SK-N-SH (cell line): ENCODE results near the gene TACO1.

Experiments
- GABPA ChIP-seq: IDR thresholded peaks from 2 replicates; pipeline ENCODE4 v1.4.0; 2012; ENCODE audit warnings: low read depth, mild to moderate bottlenecking
- RAD21 ChIP-seq: IDR thresholded peaks from 2 replicates; pipeline ENCODE4 v1.6.1; 2012; ENCODE audit warnings: mild to moderate bottlenecking, low read length
- RFX5 ChIP-seq: IDR thresholded peaks from 2 replicates; pipeline ENCODE4 v1.6.1; 2012; ENCODE audit warnings: mild to moderate bottlenecking, improper control_type of control experiment, low read length
- USF1 ChIP-seq: IDR thresholded peaks from 2 replicates; pipeline ENCODE4 v1.4.0; 2012; ENCODE audit warnings: low read depth, borderline replicate concordance
- YY1 ChIP-seq: IDR thresholded peaks from 2 replicates; pipeline ENCODE4 v1.4.0; 2012; ENCODE audit warnings: low read depth, mild to moderate bottlenecking
- TF ChIP-seq, protein P1 (sequence below): fragments of 200-600 bp; sonication (generic); IDR thresholded peaks from 2 replicates; pipeline ENCODE4 v1.6.1; 2017; ENCODE audit warnings: antibody characterized with exemption, mild to moderate bottlenecking, moderate library complexity

GRCh38 chr17:63629627-63630026 lies 28.9 kb downstream of the TACO1 start:
- TF ChIP-seq, protein P1, sequence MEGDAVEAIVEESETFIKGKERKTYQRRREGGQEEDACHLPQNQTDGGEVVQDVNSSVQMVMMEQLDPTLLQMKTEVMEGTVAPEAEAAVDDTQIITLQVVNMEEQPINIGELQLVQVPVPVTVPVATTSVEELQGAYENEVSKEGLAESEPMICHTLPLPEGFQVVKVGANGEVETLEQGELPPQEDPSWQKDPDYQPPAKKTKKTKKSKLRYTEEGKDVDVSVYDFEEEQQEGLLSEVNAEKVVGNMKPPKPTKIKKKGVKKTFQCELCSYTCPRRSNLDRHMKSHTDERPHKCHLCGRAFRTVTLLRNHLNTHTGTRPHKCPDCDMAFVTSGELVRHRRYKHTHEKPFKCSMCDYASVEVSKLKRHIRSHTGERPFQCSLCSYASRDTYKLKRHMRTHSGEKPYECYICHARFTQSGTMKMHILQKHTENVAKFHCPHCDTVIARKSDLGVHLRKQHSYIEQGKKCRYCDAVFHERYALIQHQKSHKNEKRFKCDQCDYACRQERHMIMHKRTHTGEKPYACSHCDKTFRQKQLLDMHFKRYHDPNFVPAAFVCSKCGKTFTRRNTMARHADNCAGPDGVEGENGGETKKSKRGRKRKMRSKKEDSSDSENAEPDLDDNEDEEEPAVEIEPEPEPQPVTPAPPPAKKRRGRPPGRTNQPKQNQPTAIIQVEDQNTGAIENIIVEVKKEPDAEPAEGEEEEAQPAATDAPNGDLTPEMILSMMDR: no peak
- TF ChIP-seq RFX5 (no peak), RAD21 (no peak), USF1 (no peak), YY1 (no peak), GABPA (no peak)
